GM12878 (cell line): ENCODE measurements around the gene ERC1. TPM values are rescaled to one million over a fixed set of nuclear protein-coding genes. Genes with fewer than 3 reads are reported as not detected.

ENCODE experiments used
- ATAC-seq: fragments of 200-7000 bp; cut with Tn5 transposase; 3 replicates; pipeline ENCODE4 v1.9.1; 2020; ENCODE audit warnings: mild to moderate bottlenecking, moderate library complexity
- BruUV-seq: library from RNA; stranded (reverse); fragments of 400-500 nt; replicated peaks from 2 replicates; lab custom pipeline; 2021; lab: Mats Ljungman, UMichigan
- CTCF ChIA-PET: fragments of 300-600 bp; sonication (Branson Sonifier 250); formaldehyde crosslinking; extraction: SDS; loops from one replicate; lab custom pipeline; 2021; ENCODE audit warnings: inconsistent platforms; lab: Yijun Ruan, JAX
- POLR2A ChIA-PET: fragments of 350-600 bp; formaldehyde crosslinking; extraction: SDS; loops from one replicate; lab custom pipeline; 2021; ENCODE audit warnings: inconsistent platforms; lab: Charles Lee
- RAD21 ChIA-PET: fragments of 300-600 bp; sonication (Branson Sonifier 250); formaldehyde crosslinking; loops from one replicate; lab custom pipeline; 2023; ENCODE audit warnings: antibody characterized with exemption; ENCODE audit not compliant: unreplicated experiment; lab: Charles Lee
- SMC1A ChIA-PET: fragments of 300-600 bp; sonication (Branson Sonifier 250); formaldehyde crosslinking; loops from one replicate; lab custom pipeline; 2023; ENCODE audit not compliant: unreplicated experiment, uncharacterized antibody; lab: Charles Lee
- DNase-seq: peaks from one replicate; pipeline ENCODE4 v3.0.0-alpha.2; 2011; ENCODE audit warnings: low read depth, low spot score
- FAIRE-seq: peaks from 3 replicates; lab custom pipeline; 2011; peaks lifted over from hg19 to GRCh38; lab: Jason Lieb, UNC
- H2AFZ ChIP-seq: 2 replicates; pipeline ENCODE4 v1.6.0; 2011; ENCODE audit warnings: low read depth, low read length, control low read depth; ENCODE audit not compliant: control insufficient read depth
- H3K27ac ChIP-seq: 2 replicates; pipeline ENCODE4 v1.5.1; 2011; ENCODE audit warnings: control low read depth; ENCODE audit not compliant: control insufficient read depth, insufficient read depth
- H3K27me3 ChIP-seq, 2 experiments: replicated peaks in 1 of 2; 2 replicates each; pipeline versions ENCODE4 v1.6.0 to v1.6.1; 2011; ENCODE audit warnings: low read length in 1 of 2; ENCODE audit not compliant: control insufficient read depth in 2 of 2, insufficient read depth in 2 of 2
- H3K36me3 ChIP-seq, 2 experiments: 2 replicates each; pipeline ENCODE4 v1.5.1; 2011; ENCODE audit warnings: low read length in 1 of 2; ENCODE audit not compliant: control insufficient read depth in 2 of 2, insufficient read depth in 2 of 2
- H3K4me1 ChIP-seq: 2 replicates; pipeline ENCODE4 v1.6.1; 2011; ENCODE audit warnings: mild to moderate bottlenecking, low read length, moderate library complexity, mixed read lengths; ENCODE audit not compliant: control insufficient read depth, insufficient read depth
- H3K4me2 ChIP-seq: 2 replicates; pipeline ENCODE4 v1.6.0; 2011; ENCODE audit warnings: control low read depth; ENCODE audit not compliant: control insufficient read depth, insufficient read depth
- H3K4me3 ChIP-seq: fragments of 200-600 bp; sonication (generic); 2 replicates; pipeline ENCODE4 v1.5.1; 2016
- H3K79me2 ChIP-seq: 2 replicates; pipeline ENCODE4 v1.6.0; 2011; ENCODE audit warnings: low read length; ENCODE audit not compliant: control insufficient read depth, insufficient read depth
- H3K9ac ChIP-seq: 2 replicates; pipeline ENCODE4 v1.8.0; 2011; ENCODE audit warnings: low read length, control low read depth, mixed read lengths; ENCODE audit not compliant: control insufficient read depth, insufficient read depth
- H3K9me3 ChIP-seq: replicated peaks from 3 replicates; pipeline ENCODE4 v1.5.1; 2011; ENCODE audit warnings: mild to moderate bottlenecking, low read length; ENCODE audit not compliant: control insufficient read depth, insufficient read depth
- H4K20me1 ChIP-seq: 2 replicates; pipeline ENCODE4 v1.6.0; 2011; ENCODE audit not compliant: control insufficient read depth, insufficient read depth
- BMI1 ChIP-seq: fragments of 450-650 bp; IDR thresholded peaks from 2 replicates; pipeline ENCODE4 v1.6.1; 2016; ENCODE audit warnings: mild to moderate bottlenecking, moderate library complexity, borderline replicate concordance
- EGR1 ChIP-seq, 2 experiments: IDR thresholded peaks; 1 replicate in 1 of 2; 2 replicates in 1 of 2; pipeline ENCODE4 v1.6.1; 2011 to 2012; ENCODE audit warnings: low read depth in 2 of 2, low read length in 2 of 2, borderline replicate concordance in 1 of 2, mild to moderate bottlenecking in 1 of 2, moderate library complexity in 1 of 2
- EZH2 ChIP-seq: IDR thresholded peaks from 2 replicates; pipeline ENCODE4 v1.6.1; 2012; ENCODE audit warnings: low read depth, mild to moderate bottlenecking, control low read depth, inconsistent platforms, low read length, borderline replicate concordance; ENCODE audit not compliant: control insufficient read depth
- HDAC2 ChIP-seq: fragments of 200-600 bp; sonication (generic); IDR thresholded peaks from 2 replicates; pipeline ENCODE4 v1.6.1; 2017
- KAT2A ChIP-seq: conservative IDR thresholded peaks from 2 replicates; pipeline ENCODE4 v1.6.1; 2011; ENCODE audit warnings: low read depth, low read length; ENCODE audit not compliant: control insufficient read depth
- NFXL1 ChIP-seq: fragments of 450-650 bp; IDR thresholded peaks from 2 replicates; pipeline ENCODE4 v1.6.1; 2017; ENCODE audit warnings: antibody characterized with exemption, mild to moderate bottlenecking, borderline replicate concordance
- NRF1 ChIP-seq: conservative IDR thresholded peaks from 2 replicates; pipeline ENCODE4 v1.6.1; 2011; ENCODE audit warnings: mild to moderate bottlenecking, low read depth, low read length, improper control_type of control experiment
- POLR2AphosphoS2 ChIP-seq: IDR thresholded peaks from 2 replicates; pipeline ENCODE4 v1.6.1; 2011; ENCODE audit warnings: low read depth, mild to moderate bottlenecking, low read length, improper control_type of control experiment, moderate library complexity
- ZSCAN29 ChIP-seq: fragments of 450-650 bp; IDR thresholded peaks from 2 replicates; pipeline ENCODE4 v1.6.1; 2017; ENCODE audit warnings: mild to moderate bottlenecking, moderate library complexity
- WGBS: methylation state at CpG from one replicate; pipeline ENCODE4 v1.1.6; 2016; ENCODE audit warnings: low lambda C conversion rate; ENCODE audit not compliant: insufficient replicate concordance, insufficient coverage; ENCODE audit errors: missing lambda C conversion rate; 5-methylcytosine and 5-hydroxymethylcytosine counted together
- in situ Hi-C: fragments of 300-500 bp; cut with MboI; formaldehyde crosslinking; loops from 9 replicates; pipeline ENCODE4 v1.14.3; 2018; ENCODE audit warnings: mixed read lengths
- intact Hi-C: fragments of 100-400 bp; cut with micrococcal nuclease; formaldehyde crosslinking; loops from one replicate; pipeline ENCODE4 v1.14.2; 2022; ENCODE audit not compliant: unreplicated experiment
- polyA plus RNA-seq, 11 experiments: library from polyadenylated mRNA; depleted of rRNA in 4 of 11; unstranded in 6 of 11; stranded (reverse) in 5 of 11; fragments of >200 nt; fragmentation: Nextera tagmentation in 4 of 11; fragmentation: Illumina TruSeq in 1 of 11; extraction: Ambion mirVana in 4 of 11; extraction: Trizol in 1 of 11; gene quantifications; 1 replicate in 1 of 11; 2 replicates in 10 of 11; pipeline versions ENCODE4 v1.2.1 to v1.2.3, GENCODE V29; 2011 to 2016; ENCODE audit warnings: inconsistent platforms in 2 of 11, missing spikeins in 2 of 11, low read depth in 1 of 11
- total RNA-seq, 4 experiments: library from RNA; depleted of rRNA in 3 of 4; stranded (reverse); fragments of >200 nt in 3 of 4; fragmentation: Illumina TruSeq in 1 of 4; extraction: Trizol in 1 of 4; gene quantifications; 2 replicates each; pipeline versions ENCODE4 v1.2.1 to v1.2.3, GENCODE V29; 2013 to 2021
- TF ChIP-seq, protein P1 (sequence below): fragments of 450-650 bp; IDR thresholded peaks from 2 replicates; pipeline ENCODE4 v1.6.1; 2017; ENCODE audit warnings: mild to moderate bottlenecking, moderate library complexity
- TF ChIP-seq, protein P2 (sequence below), 3 experiments: IDR thresholded peaks in 2 of 3; conservative IDR thresholded peaks in 1 of 3; 2 replicates each; pipeline ENCODE4 v1.5.1; 2011; ENCODE audit warnings: low read depth in 3 of 3, low read length in 3 of 3, mild to moderate bottlenecking in 3 of 3, control low read depth in 2 of 3, moderate library complexity in 2 of 3, inconsistent platforms in 1 of 3, mixed read lengths in 1 of 3; ENCODE audit not compliant: control insufficient read depth in 2 of 3, insufficient read depth in 1 of 3; ENCODE audit errors: extremely low read depth in 1 of 3

Gene ERC1
- total and polyA plus RNA-seq, 10 of the 15 experiments (the other 5 are each of a cell fraction or from before 2014, with no cell fraction given): 0.75 to 8.0 (median 5.0) TPM

DNA sequence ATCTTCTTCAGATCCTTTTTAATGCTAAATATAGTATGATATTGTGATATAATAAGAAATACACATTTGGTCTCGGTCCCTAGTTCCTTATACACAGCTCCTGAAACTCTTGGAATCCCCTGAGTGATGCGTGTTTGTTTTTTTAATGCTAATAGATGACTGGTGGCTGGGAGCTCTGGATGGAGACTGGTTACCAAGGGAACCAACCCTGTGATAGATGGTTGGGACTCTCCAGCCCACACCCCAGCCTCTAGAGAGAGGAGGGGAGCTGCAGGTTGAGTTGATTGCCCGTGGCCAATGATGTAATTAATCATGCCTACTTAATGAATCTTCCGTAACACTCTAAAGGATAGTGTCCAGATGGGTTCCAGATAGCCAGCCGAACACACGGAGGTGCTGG is 462.8 kb downstream of the ERC1 start:
- intact Hi-C loops: no loop called here
- H3K36me3 ChIP-seq: no peaks in the 10 kb centered on the region
- RAD21 ChIA-PET: interaction anchor here (0.6 kb wide), 1 partner anchor 10 kb away, joined by 3 read pairs; no protein-coding TSS in a partner anchor
- POLR2A ChIA-PET: no interaction called here
- SMC1A ChIA-PET: interaction anchor here (0.8 to 1.5 kb wide), 2 partner anchors 11 to 21 kb away, joined by 3 read pairs; no protein-coding TSS in a partner anchor
- H3K9ac ChIP-seq: no peak overlapping the region
- 0 out of 3 replicates have a peak, but pooled peaks have one; percentile 19 for ATAC-seq
- H3K27ac ChIP-seq: no peak overlapping the region
- no peaks in the 10 kb centered on the region; the same call in 2 of the 3 replicates for H3K9me3 ChIP-seq
- no peaks in the 10 kb centered on the region for H4K20me1 ChIP-seq
- no peak for FAIRE-seq
- no peak for TF ChIP-seq NFXL1
- no peak for TF ChIP-seq POLR2AphosphoS2
- no peak for TF ChIP-seq EZH2
- no peak for TF ChIP-seq BMI1
- no peak for TF ChIP-seq KAT2A
- no peaks in the 10 kb centered on the region for H3K79me2 ChIP-seq
- no peaks in the 10 kb centered on the region for H3K4me1 ChIP-seq
- no peak for DNase-seq
- no peak overlapping the region for H3K4me2 ChIP-seq
- no TSS peak for BruUV-seq
- CTCF ChIA-PET: interaction anchor here (0.6 kb wide), 1 partner anchor 502 kb away, joined by 4 read pairs; no protein-coding TSS in a partner anchor
- H3K27me3 ChIP-seq: no peaks in the 10 kb centered on the region
- in situ Hi-C loops: no loop called here
- H2AFZ ChIP-seq: no peak overlapping the region
- no peak overlapping the region for H3K4me3 ChIP-seq
- WGBS: 51% methylated on average over 6 of the region's 6 CpGs

DNA sequence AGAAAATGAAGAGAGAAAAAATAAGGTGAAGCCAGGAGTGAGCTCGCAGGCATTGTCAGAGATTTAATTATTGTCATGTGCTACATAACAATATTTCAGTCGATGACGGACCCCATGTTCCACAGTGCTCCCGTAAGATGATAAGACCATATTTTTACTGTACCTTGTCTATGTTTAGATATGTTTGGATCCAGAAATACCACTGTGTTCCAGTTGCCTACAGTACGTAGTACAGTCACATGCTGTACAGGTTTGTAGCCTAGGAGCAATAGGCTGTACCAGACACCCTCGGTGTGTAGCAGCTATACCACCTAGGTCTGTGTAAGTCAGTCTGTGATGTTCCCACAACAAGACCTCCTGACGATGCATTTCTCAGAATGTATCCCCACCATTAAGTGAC is 465.9 kb downstream of the ERC1 start:
- Histone ChIP-seq H4K20me1 (no peaks in the 10 kb centered on the region), H3K27ac (no peak overlapping the region), H3K79me2 (no peaks in the 10 kb centered on the region), H3K27me3 (no peaks in the 10 kb centered on the region), H3K36me3 (no peaks in the 10 kb centered on the region), H2AFZ (no peak overlapping the region), H3K9ac (no peak overlapping the region), H3K4me2 (no peak overlapping the region), H3K4me1 (no peaks in the 10 kb centered on the region), H3K9me3 (no peaks in the 10 kb centered on the region; the same call in 2 of the 3 replicates), H3K4me3 (no peak overlapping the region)
- in situ Hi-C loops: no loop called here
- CTCF ChIA-PET: interaction anchor here (1.1 to 1.5 kb wide), 3 partner anchors 11 to 339 kb away, joined by 3 to 4 read pairs (median 4); no protein-coding TSS in a partner anchor
- DNase-seq (no peak), ATAC-seq (no peak), FAIRE-seq (no peak)
- intact Hi-C loops: no loop called here
- SMC1A ChIA-PET: interaction anchor here (0.7 to 0.9 kb wide), 2 partner anchors 19 to 60 kb away, joined by 3 read pairs; no protein-coding TSS in a partner anchor
- POLR2A ChIA-PET: no interaction called here
- BruUV-seq: no TSS peak
- 62% methylated on average over 7 of the region's 7 CpGs for WGBS
- RAD21 ChIA-PET: no interaction called here
- TF ChIP-seq HDAC2 (no peak), NRF1 (no peak), EGR1 (IDR thresholded peaks at IDR 0.05; ENCODE audit: borderline replicate concordance in 1 of 2, low read depth in 2 of 2, low read length in 2 of 2) (no peak), ZSCAN29 (no peak), NFXL1 (no peak)
- TF ChIP-seq, protein P1, sequence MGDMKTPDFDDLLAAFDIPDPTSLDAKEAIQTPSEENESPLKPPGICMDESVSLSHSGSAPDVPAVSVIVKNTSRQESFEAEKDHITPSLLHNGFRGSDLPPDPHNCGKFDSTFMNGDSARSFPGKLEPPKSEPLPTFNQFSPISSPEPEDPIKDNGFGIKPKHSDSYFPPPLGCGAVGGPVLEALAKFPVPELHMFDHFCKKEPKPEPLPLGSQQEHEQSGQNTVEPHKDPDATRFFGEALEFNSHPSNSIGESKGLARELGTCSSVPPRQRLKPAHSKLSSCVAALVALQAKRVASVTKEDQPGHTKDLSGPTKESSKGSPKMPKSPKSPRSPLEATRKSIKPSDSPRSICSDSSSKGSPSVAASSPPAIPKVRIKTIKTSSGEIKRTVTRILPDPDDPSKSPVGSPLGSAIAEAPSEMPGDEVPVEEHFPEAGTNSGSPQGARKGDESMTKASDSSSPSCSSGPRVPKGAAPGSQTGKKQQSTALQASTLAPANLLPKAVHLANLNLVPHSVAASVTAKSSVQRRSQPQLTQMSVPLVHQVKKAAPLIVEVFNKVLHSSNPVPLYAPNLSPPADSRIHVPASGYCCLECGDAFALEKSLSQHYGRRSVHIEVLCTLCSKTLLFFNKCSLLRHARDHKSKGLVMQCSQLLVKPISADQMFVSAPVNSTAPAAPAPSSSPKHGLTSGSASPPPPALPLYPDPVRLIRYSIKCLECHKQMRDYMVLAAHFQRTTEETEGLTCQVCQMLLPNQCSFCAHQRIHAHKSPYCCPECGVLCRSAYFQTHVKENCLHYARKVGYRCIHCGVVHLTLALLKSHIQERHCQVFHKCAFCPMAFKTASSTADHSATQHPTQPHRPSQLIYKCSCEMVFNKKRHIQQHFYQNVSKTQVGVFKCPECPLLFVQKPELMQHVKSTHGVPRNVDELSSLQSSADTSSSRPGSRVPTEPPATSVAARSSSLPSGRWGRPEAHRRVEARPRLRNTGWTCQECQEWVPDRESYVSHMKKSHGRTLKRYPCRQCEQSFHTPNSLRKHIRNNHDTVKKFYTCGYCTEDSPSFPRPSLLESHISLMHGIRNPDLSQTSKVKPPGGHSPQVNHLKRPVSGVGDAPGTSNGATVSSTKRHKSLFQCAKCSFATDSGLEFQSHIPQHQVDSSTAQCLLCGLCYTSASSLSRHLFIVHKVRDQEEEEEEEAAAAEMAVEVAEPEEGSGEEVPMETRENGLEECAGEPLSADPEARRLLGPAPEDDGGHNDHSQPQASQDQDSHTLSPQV: no peak
- TF ChIP-seq, protein P2, sequence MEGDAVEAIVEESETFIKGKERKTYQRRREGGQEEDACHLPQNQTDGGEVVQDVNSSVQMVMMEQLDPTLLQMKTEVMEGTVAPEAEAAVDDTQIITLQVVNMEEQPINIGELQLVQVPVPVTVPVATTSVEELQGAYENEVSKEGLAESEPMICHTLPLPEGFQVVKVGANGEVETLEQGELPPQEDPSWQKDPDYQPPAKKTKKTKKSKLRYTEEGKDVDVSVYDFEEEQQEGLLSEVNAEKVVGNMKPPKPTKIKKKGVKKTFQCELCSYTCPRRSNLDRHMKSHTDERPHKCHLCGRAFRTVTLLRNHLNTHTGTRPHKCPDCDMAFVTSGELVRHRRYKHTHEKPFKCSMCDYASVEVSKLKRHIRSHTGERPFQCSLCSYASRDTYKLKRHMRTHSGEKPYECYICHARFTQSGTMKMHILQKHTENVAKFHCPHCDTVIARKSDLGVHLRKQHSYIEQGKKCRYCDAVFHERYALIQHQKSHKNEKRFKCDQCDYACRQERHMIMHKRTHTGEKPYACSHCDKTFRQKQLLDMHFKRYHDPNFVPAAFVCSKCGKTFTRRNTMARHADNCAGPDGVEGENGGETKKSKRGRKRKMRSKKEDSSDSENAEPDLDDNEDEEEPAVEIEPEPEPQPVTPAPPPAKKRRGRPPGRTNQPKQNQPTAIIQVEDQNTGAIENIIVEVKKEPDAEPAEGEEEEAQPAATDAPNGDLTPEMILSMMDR (IDR thresholded peaks at IDR 0.05 in 2 of 3, conservative IDR thresholded peaks at IDR 0.05 in 1 of 3; ENCODE audit: control insufficient read depth in 2 of 3, extremely low read depth in 1 of 3, insufficient read depth in 1 of 3, low read depth in 3 of 3, low read length in 3 of 3): no peak
